NCI-H1694 (cell line): ENCODE data around the gene CACNG8.
"Not testable (repeated sequence)": the region's sequence is repeated elsewhere in the genome, so short reads cannot be mapped to it uniquely, and the experiment has no call there.

Experiments
- DNase-seq: peaks from one replicate; lab custom pipeline; 2025; lab: John Stamatoyannopoulos, UW

Gene CACNG8

DNA sequence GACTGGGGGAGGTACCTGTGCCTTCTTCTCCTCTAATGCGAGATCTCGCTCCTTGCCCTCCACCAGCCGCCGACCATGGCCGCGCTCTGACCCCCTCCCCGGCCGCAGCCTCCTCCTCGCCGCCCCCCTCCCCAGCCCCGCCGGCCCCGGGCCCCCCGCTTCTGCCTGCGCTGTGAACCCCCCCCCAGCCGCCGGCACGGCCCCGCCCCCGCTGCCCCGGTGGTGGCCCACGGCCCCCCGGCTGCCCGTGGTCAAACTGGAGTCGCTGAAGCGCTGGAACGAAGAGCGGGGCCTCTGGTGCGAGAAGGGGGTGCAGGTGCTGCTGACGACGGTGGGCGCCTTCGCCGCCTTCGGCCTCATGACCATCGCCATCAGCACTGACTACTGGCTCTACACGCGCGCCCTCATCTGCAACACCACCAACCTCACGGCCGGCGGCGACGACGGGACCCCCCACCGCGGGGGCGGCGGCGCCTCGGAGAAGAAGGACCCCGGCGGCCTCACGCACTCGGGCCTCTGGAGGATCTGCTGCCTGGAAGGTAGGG, at the start of gene CACNG8:
TSS of gene CACNG8 (plus strand) at position 51 of the 545 bp plus-strand sequence.
- no peak for DNase-seq

DNA sequence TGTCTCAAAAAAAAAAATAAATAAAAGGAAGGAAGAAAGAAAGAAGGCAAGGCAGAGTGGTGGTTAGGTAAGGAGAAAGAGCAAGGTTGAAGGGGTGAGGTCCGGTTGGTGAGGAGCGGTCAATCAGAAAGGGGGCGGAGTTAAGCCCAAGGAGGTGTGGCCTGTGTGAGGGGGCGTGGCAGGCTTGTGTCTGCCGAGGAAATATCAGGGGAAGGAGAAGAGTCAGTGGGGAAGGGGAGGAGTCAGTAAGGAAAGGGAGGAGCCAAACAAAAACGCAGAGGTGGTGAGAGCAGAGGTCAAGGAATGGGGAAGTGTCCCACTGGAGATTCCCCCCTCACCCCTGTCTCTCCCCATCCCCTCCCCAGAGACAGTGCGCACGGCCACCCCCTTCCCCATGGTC, 47.7 kb upstream of the CACNG8 start:
- no peak for DNase-seq

DNA sequence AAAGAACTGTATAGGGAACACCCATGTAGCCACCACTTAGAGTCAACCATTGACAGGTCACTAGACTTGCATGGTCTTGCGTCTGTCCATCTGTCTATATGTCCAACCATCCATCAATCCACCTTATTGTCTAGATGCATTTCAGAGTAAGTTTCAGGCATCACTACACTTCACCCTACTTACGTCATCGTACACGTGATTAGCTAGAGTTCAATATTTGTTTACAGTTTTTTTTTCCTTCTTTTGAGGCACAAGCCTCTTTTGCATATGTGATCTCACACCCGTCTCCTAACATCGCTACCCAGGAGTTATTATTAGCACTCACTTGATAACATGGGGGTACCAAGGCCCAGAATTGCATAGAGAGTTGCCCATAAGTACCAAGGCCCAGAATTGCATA, 46.7 kb upstream of the CACNG8 start:
- DNase-seq: no peak

DNA sequence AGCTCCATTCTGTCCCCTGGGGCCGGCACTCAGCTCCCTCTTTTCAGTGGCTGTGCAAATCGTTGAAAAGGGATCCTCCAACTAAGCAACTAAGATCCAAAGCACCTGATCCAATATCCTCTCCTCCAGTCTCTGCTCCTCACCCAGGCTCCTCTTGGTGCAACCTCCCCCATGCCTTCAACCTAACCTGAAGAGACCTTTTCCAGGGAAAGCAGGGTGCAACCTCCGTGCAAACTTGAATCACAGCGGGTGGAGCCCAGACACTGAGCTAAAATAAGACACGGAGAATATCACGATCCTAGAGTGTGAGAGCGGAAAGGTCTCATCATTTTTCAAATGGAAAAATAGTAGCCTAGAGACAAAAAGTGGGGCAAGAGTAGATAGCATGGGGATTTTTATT, 45.4 kb upstream of the CACNG8 start:
- DNase-seq: no peak

DNA sequence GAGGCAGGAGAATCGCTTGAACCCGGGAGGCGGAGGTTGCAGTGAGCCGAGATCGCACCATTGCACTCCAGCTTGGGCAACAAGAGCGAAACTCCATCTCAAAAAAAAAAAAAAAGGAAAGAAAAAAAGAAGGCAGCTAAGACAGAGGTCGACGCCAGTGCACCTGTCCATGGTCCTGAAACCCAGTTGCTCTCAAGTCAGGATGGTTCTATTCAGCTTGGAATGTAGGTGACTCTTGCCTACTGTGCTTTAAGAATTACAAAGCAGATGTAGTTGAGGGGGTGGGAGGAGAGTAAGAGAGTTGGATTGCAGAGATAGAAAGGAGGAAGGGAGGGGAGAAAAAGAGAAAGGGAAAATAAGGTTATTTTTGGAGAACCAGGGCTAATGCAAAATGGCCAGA, 35.0 kb upstream of the CACNG8 start:
- no peak for DNase-seq

DNA sequence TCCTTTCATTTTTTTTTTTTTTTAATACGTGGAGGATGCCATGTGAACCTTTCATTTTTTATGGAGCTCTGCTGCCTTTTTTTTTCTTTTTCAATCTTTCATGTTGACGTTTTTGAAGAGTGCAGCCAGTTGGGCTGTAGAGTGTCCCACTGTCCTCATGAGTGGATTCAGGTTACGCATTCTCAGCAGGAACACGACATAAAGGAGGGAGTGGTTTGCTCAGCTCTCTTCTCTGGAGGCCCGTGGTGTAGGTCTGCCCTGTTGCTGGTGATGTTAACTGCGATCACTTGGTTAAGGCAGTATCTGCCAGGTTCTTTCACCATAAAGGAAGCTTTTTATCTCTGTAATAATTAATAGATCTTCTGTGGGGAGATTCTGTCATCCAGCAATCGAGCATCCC, 26.7 kb upstream of the CACNG8 start:
- DNase-seq: no peak

DNA sequence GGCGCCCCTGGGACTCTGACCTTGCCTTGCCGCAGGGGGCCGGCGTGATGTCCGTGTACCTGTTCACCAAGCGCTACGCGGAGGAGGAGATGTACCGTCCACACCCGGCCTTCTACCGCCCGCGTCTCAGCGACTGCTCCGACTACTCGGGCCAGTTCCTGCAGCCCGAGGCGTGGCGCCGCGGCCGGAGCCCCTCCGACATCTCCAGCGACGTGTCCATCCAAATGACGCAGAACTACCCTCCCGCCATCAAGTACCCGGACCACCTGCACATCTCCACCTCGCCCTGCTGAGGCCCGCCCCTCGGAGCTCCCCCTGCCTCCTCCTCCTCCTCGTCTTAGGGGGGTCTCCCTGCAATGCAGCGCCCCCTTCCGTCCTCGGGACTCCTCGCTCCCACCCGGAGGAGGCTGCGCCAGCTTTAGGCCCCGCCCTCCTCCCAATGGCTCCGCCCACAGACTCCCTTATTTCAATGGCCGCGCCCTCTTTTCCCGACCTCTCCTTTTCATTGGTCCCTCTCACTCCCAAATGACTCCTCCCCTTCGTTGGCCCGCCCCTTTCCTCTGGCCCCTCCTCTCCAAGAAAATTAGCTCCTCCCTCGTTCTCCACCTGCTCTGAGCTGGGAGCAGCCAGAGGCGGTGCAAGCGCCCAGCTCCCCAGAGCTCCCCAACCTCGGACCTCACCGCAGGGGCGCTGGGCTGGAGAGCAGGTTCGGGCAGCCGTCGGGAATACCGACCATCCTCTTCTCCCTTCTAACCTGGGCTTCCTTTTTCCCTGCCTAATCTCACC, 20.5 kb upstream of the CACNG8 start:
- DNase-seq: no peak

DNA sequence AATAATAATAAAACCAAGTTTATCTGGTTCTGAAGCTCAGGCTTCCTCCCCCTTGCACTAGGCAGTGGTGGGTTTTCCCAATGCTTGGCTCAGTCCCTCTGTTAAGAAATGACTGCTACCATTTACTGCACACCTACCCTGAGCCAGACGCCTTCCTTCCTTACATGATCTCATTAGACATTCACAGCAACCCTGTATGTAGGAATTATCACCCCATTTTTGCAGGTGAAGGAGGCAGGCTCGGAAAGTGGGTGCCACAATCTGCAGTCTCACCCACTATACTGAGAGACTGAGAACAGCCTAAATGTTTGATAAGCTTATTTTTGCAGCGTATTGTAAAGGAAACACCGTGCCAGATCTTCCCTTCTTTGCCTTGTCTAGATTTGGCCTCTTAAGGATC, 18.3 kb upstream of the CACNG8 start:
- no peak for DNase-seq

GRCh38 chr19:53944933-53945332, 17.8 kb upstream of the CACNG8 start:
- DNase-seq: no peak

DNA sequence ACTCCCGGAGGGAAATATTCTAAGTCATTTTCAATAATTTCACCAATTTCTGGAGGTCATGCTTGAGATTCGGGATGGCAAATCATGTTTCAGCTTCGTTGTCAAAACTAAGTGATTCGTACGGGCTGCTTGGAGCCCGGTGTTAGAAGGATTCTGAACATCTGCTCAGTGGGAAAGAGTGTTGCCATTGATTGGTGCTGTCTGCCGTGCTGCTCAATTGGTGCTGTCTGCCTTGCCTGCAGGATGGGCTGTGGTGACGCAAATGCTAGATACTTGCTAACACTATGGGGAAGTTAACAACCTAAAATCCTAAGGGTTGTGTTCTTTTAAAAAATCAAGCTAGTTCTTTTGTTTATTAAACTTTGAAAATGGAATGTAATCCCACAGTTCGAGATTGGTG, 17.3 kb upstream of the CACNG8 start:
- no peak for DNase-seq

DNA sequence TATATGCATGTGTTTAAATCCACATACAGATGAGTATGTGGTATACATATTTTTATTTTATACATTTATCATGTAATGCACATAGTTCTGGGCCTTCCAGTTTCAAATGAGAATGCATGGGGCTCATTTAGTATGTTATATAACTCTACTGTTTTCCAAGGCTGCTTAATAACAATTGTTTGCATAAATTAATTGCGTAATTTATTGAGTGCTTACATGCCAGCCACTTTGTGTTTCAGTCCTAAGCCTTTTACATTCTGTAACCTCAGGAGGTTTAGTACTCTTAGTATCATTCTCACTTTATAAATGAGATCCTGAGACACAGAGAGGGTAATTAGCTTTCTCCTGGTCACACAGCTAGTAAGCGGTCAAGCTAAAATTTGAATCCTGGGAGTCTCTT, 16.7 kb upstream of the CACNG8 start:
- no peak for DNase-seq

GRCh38 chr19:53947624-53948023, 15.1 kb upstream of the CACNG8 start:
- DNase-seq: no peak

GRCh38 chr19:53948611-53949010, 14.1 kb upstream of the CACNG8 start:
- not testable (repeated sequence) for DNase-seq

DNA sequence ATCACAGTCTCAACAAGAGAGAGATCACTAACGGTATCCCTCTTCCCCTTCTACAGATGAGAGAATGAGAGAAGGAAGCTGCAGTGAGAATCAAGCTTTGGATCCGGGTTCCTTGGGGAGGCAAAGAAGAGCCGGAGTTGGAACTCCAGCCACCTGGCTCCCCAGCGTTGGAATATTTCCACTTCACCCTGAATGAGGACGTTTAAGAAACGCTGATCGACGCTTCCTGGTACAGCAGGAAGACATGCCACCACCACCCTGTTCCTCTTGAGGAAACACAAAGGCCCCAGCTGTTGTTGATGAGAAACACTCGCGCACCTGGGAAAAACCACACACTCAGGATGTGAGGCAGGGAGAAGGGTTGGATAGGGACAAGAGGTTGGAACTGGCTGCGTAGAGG, 11.3 kb upstream of the CACNG8 start:
- no peak for DNase-seq

GRCh38 chr19:53951947-53952346, 10.8 kb upstream of the CACNG8 start:
- no peak for DNase-seq

- no peak for DNase-seq
These were observed 9.4 kb upstream of the CACNG8 start for GRCh38 chr19:53953383-53953782.

DNA sequence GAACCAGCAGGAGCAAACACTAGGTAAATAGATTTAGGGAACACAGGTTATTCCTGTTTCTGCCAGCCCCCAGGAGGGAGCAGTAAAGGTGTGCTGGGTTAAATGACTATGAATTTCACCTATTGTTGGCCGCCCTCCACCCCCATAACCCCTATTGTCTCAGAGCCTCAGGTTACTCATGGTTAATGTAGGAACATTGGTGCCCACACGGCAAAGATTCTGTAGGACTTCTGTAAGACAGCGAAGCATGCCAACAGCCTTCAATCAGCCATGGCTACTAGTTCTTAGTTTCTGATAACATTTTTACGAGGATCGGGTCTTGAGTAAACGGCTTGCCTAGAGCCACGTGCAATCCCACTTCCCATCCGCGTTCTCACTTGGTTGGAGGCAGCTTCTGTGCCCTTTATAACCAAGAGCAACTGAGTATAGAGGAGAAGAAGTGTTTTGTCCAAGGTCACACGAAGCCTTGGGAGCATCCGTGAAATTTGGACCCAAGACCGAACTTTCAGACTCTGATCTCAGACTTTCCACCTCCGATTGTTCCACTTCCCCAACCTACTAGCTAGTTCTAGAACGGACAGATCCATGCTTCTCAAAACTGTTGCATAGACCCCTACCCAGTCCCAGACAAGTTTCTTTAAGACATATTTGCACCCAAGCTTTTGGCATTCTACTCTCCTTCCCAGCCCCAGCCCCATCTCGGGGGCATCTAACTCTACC, 5.1 kb upstream of the CACNG8 start:
- no peak for DNase-seq

DNA sequence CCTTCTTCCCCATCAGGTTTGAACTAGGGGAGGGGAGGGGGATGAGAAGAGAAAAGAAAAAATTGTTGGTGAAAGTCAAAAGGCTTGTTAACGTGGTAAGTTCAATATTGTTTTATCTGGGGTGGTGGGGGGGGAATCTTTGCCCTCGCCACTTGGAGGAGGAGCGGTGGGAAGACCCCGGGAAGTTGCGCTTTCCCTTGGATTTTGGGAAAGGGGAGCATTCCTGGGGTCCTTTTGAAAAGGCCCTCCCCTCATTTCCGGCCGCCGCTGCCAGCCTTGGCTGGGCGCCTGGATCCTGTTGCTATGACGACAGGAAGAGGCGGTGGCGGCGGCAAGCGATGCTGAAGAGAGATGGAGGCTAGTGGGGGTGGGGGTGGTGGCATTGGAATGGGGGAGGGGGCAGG, 4.6 kb upstream of the CACNG8 start:
- no peak for DNase-seq

DNA sequence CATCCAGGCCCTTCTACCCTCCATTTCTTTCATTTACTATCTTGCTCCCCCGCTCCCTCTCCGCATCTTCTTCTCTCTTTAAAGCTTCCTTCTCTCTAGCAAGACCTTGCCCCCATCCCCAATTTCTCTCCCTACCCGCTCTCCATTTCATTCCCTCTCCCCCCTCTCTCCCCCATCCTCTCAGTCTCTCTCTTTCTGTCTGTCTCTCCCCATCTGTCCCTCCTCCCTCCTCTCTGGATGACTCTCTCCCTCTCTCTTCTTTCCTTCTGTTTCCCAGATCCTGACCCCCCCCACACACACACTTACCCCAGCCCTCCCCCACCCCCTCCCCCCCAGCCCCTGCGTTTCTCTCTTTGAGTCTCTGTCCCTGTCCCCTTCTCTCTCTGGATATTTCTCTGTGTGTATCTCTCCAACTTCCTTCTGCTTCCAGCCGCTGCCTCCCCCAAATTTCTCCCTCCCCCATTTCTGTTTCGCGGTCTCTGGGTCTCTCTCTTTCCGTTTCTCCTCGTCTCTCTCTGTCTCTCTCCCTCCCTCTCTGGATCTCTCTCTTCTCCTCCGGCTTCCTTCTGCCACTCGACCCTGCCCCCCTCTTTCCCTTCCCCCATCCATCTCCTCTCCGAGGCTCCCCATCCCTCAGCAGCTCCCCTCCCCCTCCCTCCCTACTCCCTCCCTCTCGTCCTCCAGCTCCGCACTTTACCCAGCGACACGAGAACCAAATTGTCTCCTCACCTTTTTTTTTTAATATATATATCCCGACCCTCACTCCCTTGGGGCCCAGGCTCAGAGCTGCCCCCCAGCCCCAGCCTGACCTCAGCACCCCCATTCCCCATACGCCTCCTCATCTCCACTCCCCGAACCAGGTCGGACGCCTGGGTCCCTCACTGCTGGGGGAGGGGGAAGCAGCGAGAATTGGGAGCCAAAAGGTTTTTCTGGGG, 3.6 kb upstream of the CACNG8 start:
- no peak for DNase-seq

DNA sequence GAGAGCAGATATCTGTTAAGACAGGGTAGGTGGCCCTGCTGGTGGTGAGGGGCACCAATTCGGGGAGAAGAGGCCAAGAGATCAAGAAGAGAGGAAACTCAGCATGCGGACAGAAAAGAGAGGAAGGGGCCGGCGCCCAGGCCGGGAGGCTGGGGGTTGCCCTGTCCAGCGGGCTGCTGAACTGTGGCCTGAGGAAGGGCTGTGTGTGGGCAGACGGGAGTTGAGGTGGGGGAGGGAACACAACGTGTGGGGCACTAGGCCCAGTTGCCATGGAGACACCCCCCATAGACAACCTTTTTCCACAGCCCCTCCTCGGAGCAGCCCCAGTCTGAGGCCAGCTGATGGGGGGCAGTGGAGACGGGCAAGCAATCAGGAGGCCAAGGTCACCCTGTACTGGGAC, 2.5 kb upstream of the CACNG8 start:
- no peak for DNase-seq

GRCh38 chr19:53960886-53961285, 1.9 kb upstream of the CACNG8 start:
- no peak for DNase-seq
